IMR-90 (cell line): ENCODE results near the gene AAK1.

Experiments used
- POLR2A ChIP-seq: IDR thresholded peaks from 2 replicates; pipeline ENCODE4 v1.6.1; 2012; ENCODE audit warnings: mild to moderate bottlenecking, low read depth, low read length
- RCOR1 ChIP-seq: IDR thresholded peaks from 2 replicates; pipeline ENCODE4 v1.6.1; 2012; ENCODE audit warnings: mild to moderate bottlenecking, low read length, improper control_type of control experiment; ENCODE audit not compliant: insufficient replicate concordance
- TF ChIP-seq, protein P1 (sequence below): conservative IDR thresholded peaks from 2 replicates; pipeline ENCODE4 v1.5.1; 2012; ENCODE audit warnings: mild to moderate bottlenecking, low read depth, low read length, improper control_type of control experiment
- TF ChIP-seq, protein P2 (sequence below): fragments of 150-350 bp; IDR thresholded peaks from 2 replicates; pipeline ENCODE4 v1.6.1; 2016; ENCODE audit warnings: low read depth, mild to moderate bottlenecking, low read length, moderate library complexity, borderline replicate concordance

DNA sequence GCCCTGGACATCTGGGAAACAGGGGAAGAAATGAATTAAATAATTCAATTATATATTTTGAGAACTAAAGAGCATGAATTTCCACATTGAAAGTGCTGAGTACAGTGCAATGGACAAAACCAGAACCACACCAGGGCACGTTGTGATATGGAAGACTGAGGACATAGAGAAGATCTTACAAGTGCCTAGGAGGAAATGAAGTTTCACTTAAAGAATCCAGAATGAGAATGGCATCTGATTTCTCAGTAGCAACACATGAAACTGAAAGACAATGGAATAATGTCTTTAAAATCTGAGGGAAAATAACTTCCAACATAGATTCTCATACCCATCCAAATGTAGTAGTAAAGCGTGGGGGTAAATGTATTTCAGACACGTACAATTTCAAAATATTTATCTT lies 20.3 kb upstream of the AAK1 start:
- TF ChIP-seq POLR2A (no peak), RCOR1 (no peak)
- TF ChIP-seq, protein P1, sequence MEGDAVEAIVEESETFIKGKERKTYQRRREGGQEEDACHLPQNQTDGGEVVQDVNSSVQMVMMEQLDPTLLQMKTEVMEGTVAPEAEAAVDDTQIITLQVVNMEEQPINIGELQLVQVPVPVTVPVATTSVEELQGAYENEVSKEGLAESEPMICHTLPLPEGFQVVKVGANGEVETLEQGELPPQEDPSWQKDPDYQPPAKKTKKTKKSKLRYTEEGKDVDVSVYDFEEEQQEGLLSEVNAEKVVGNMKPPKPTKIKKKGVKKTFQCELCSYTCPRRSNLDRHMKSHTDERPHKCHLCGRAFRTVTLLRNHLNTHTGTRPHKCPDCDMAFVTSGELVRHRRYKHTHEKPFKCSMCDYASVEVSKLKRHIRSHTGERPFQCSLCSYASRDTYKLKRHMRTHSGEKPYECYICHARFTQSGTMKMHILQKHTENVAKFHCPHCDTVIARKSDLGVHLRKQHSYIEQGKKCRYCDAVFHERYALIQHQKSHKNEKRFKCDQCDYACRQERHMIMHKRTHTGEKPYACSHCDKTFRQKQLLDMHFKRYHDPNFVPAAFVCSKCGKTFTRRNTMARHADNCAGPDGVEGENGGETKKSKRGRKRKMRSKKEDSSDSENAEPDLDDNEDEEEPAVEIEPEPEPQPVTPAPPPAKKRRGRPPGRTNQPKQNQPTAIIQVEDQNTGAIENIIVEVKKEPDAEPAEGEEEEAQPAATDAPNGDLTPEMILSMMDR, result no peak
- TF ChIP-seq, protein P2, sequence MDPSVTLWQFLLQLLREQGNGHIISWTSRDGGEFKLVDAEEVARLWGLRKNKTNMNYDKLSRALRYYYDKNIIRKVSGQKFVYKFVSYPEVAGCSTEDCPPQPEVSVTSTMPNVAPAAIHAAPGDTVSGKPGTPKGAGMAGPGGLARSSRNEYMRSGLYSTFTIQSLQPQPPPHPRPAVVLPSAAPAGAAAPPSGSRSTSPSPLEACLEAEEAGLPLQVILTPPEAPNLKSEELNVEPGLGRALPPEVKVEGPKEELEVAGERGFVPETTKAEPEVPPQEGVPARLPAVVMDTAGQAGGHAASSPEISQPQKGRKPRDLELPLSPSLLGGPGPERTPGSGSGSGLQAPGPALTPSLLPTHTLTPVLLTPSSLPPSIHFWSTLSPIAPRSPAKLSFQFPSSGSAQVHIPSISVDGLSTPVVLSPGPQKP, result no peak
